ENCODE results near the gene CEMIP2.

DNA sequence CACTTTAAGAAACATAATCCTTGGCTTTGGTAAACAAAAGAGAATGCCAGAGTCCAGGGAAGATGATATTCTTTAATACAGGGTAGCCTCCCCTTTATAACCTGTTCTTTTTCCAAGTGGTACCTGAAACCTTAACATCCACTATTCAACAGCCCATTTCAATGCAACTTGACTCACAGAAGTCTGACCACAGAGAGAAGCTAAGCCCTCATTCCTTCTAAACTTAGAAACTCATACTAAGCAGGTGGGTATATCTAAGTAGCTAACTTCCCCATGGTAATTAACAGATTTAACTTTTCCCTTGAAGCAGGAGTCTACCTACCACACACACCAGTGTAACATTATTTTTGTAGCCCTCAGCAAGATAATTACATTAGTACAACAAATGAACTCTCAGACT is 91.9 kb downstream of the CEMIP2 start:
- TF ChIP-seq, protein P1, sequence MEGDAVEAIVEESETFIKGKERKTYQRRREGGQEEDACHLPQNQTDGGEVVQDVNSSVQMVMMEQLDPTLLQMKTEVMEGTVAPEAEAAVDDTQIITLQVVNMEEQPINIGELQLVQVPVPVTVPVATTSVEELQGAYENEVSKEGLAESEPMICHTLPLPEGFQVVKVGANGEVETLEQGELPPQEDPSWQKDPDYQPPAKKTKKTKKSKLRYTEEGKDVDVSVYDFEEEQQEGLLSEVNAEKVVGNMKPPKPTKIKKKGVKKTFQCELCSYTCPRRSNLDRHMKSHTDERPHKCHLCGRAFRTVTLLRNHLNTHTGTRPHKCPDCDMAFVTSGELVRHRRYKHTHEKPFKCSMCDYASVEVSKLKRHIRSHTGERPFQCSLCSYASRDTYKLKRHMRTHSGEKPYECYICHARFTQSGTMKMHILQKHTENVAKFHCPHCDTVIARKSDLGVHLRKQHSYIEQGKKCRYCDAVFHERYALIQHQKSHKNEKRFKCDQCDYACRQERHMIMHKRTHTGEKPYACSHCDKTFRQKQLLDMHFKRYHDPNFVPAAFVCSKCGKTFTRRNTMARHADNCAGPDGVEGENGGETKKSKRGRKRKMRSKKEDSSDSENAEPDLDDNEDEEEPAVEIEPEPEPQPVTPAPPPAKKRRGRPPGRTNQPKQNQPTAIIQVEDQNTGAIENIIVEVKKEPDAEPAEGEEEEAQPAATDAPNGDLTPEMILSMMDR (IDR thresholded peaks at IDR 0.05) = no peak
- TF ChIP-seq, protein P2, sequence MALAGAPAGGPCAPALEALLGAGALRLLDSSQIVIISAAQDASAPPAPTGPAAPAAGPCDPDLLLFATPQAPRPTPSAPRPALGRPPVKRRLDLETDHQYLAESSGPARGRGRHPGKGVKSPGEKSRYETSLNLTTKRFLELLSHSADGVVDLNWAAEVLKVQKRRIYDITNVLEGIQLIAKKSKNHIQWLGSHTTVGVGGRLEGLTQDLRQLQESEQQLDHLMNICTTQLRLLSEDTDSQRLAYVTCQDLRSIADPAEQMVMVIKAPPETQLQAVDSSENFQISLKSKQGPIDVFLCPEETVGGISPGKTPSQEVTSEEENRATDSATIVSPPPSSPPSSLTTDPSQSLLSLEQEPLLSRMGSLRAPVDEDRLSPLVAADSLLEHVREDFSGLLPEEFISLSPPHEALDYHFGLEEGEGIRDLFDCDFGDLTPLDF (CRISPR knock-in tag; IDR thresholded peaks at IDR 0.05) = no peak
- TF ChIP-seq ZNF317 (CRISPR knock-in tag; IDR thresholded peaks at IDR 0.05; ENCODE audit: borderline replicate concordance, low read depth) = no peak
- TF ChIP-seq, protein P3, sequence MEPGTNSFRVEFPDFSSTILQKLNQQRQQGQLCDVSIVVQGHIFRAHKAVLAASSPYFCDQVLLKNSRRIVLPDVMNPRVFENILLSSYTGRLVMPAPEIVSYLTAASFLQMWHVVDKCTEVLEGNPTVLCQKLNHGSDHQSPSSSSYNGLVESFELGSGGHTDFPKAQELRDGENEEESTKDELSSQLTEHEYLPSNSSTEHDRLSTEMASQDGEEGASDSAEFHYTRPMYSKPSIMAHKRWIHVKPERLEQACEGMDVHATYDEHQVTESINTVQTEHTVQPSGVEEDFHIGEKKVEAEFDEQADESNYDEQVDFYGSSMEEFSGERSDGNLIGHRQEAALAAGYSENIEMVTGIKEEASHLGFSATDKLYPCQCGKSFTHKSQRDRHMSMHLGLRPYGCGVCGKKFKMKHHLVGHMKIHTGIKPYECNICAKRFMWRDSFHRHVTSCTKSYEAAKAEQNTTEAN (CRISPR knock-in tag; IDR thresholded peaks at IDR 0.05) = no peak
- no peak for TF ChIP-seq NR1H2 (CRISPR knock-in tag; IDR thresholded peaks at IDR 0.05)
- TF ChIP-seq, protein P4, sequence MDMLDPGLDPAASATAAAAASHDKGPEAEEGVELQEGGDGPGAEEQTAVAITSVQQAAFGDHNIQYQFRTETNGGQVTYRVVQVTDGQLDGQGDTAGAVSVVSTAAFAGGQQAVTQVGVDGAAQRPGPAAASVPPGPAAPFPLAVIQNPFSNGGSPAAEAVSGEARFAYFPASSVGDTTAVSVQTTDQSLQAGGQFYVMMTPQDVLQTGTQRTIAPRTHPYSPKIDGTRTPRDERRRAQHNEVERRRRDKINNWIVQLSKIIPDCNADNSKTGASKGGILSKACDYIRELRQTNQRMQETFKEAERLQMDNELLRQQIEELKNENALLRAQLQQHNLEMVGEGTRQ (CRISPR knock-in tag; IDR thresholded peaks at IDR 0.05) = no peak
- TF ChIP-seq, protein P5, sequence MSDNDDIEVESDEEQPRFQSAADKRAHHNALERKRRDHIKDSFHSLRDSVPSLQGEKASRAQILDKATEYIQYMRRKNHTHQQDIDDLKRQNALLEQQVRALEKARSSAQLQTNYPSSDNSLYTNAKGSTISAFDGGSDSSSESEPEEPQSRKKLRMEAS (CRISPR knock-in tag; IDR thresholded peaks at IDR 0.05) = no peak
- TF ChIP-seq EMX1 (CRISPR knock-in tag; IDR thresholded peaks at IDR 0.05) = no peak
- TF ChIP-seq, protein P6, sequence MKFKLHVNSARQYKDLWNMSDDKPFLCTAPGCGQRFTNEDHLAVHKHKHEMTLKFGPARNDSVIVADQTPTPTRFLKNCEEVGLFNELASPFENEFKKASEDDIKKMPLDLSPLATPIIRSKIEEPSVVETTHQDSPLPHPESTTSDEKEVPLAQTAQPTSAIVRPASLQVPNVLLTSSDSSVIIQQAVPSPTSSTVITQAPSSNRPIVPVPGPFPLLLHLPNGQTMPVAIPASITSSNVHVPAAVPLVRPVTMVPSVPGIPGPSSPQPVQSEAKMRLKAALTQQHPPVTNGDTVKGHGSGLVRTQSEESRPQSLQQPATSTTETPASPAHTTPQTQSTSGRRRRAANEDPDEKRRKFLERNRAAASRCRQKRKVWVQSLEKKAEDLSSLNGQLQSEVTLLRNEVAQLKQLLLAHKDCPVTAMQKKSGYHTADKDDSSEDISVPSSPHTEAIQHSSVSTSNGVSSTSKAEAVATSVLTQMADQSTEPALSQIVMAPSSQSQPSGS (CRISPR knock-in tag; IDR thresholded peaks at IDR 0.05; ENCODE audit: borderline replicate concordance, low read depth) = no peak
